H9 (cell line): ENCODE measurements around the gene CEMIP2. TPM values are rescaled to one million over a fixed set of nuclear protein-coding genes. Genes with fewer than 3 reads are reported as not detected.

Experiments used
- DNase-seq: peaks from one replicate; pipeline ENCODE4 v3.0.0-alpha.2; 2017
- H2AFZ ChIP-seq: one replicate; pipeline ENCODE4 v1.6.1; 2013; ENCODE audit warnings: mild to moderate bottlenecking, low read length, control low read depth, moderate library complexity
- H2AK5ac ChIP-seq: 2 replicates; pipeline ENCODE4 v1.6.1; 2013; ENCODE audit warnings: low read length, control low read depth, mixed read lengths; ENCODE audit not compliant: insufficient read length
- H2BK120ac ChIP-seq: one replicate; pipeline ENCODE4 v1.6.1; 2013; ENCODE audit warnings: low read depth, mild to moderate bottlenecking, low read length, control low read depth, inconsistent platforms; ENCODE audit not compliant: poor library complexity, severe bottlenecking
- H2BK12ac ChIP-seq: 2 replicates; pipeline ENCODE4 v1.6.1; 2013; ENCODE audit warnings: low read length, control low read depth, mixed read lengths, low read depth; ENCODE audit not compliant: insufficient read length
- H2BK15ac ChIP-seq: 2 replicates; pipeline ENCODE4 v1.6.1; 2013; ENCODE audit warnings: low read depth, low read length, control low read depth
- H2BK20ac ChIP-seq: one replicate; pipeline ENCODE4 v1.6.1; 2013; ENCODE audit warnings: low read depth, mild to moderate bottlenecking, low read length, control low read depth, inconsistent platforms; ENCODE audit not compliant: poor library complexity, severe bottlenecking
- H2BK5ac ChIP-seq: 2 replicates; pipeline ENCODE4 v1.6.1; 2013; ENCODE audit warnings: low read length, control low read depth, mixed read lengths; ENCODE audit not compliant: insufficient read length
- H3K14ac ChIP-seq: 2 replicates; pipeline ENCODE4 v1.6.1; 2013; ENCODE audit warnings: low read length, control low read depth; ENCODE audit not compliant: insufficient read depth
- H3K18ac ChIP-seq: 2 replicates; pipeline ENCODE4 v1.6.1; 2013; ENCODE audit warnings: low read depth, mild to moderate bottlenecking, mixed read lengths, low read length, control low read depth; ENCODE audit not compliant: insufficient read length
- H3K23ac ChIP-seq: 2 replicates; pipeline ENCODE4 v1.6.1; 2013; ENCODE audit warnings: low read length, control low read depth, mixed read lengths, low read depth; ENCODE audit not compliant: insufficient read length
- H3K23me2 ChIP-seq: 2 replicates; pipeline ENCODE4 v1.6.1; 2013; ENCODE audit warnings: low read depth, mild to moderate bottlenecking, mixed read lengths, low read length, control low read depth; ENCODE audit not compliant: insufficient read length, poor library complexity, severe bottlenecking
- H3K27ac ChIP-seq: 2 replicates; pipeline ENCODE4 v1.5.1; 2013; ENCODE audit warnings: low read length, control low read depth, mixed read lengths, low read depth; ENCODE audit not compliant: insufficient read length
- H3K27me3 ChIP-seq: 2 replicates; pipeline ENCODE4 v1.6.1; 2013; ENCODE audit warnings: low read length, control low read depth, inconsistent platforms; ENCODE audit not compliant: insufficient read depth
- H3K4ac ChIP-seq: 2 replicates; pipeline ENCODE4 v1.6.1; 2013; ENCODE audit warnings: low read depth, mild to moderate bottlenecking, control low read depth, inconsistent platforms, low read length, moderate library complexity
- H3K4me1 ChIP-seq: 2 replicates; pipeline ENCODE4 v1.6.1; 2013; ENCODE audit warnings: low read length, control low read depth, inconsistent platforms; ENCODE audit not compliant: insufficient read depth
- H3K4me2 ChIP-seq: 2 replicates; pipeline ENCODE4 v1.6.1; 2013; ENCODE audit warnings: low read length, control low read depth, mixed read lengths; ENCODE audit not compliant: insufficient read length, insufficient read depth
- H3K56ac ChIP-seq: 2 replicates; pipeline ENCODE4 v1.6.1; 2013; ENCODE audit warnings: low read depth, mild to moderate bottlenecking, mixed read lengths, low read length, control low read depth; ENCODE audit not compliant: insufficient read length
- H3K79me1 ChIP-seq: 2 replicates; pipeline ENCODE4 v1.6.1; 2013; ENCODE audit warnings: low read depth, mild to moderate bottlenecking, moderate library complexity, low read length, control low read depth, inconsistent platforms; ENCODE audit not compliant: insufficient read depth, poor library complexity, severe bottlenecking
- H3K79me2 ChIP-seq: 2 replicates; pipeline ENCODE4 v1.6.1; 2013; ENCODE audit warnings: low read length, control low read depth, inconsistent platforms; ENCODE audit not compliant: insufficient read depth
- H3K9ac ChIP-seq: 2 replicates; pipeline ENCODE4 v1.6.1; 2013; ENCODE audit warnings: low read length, control low read depth, mixed read lengths; ENCODE audit not compliant: insufficient read length; ENCODE audit errors: extremely low read depth
- H3K9me3 ChIP-seq: one replicate; pipeline ENCODE4 v1.6.1; 2013; ENCODE audit warnings: low read depth, low read length, inconsistent platforms; ENCODE audit not compliant: control insufficient read depth
- H3T11ph ChIP-seq: one replicate; pipeline ENCODE4 v1.6.1; 2013; ENCODE audit warnings: mild to moderate bottlenecking, low read length, control low read depth, inconsistent platforms
- H4K20me1 ChIP-seq: one replicate; pipeline ENCODE4 v1.6.1; 2013; ENCODE audit not compliant: control insufficient read depth, insufficient read length, insufficient read depth
- H4K5ac ChIP-seq: 2 replicates; pipeline ENCODE4 v1.6.1; 2013; ENCODE audit warnings: low read depth, mild to moderate bottlenecking, mixed read lengths, low read length, control low read depth; ENCODE audit not compliant: insufficient read length
- H4K8ac ChIP-seq: replicated peaks from 2 replicates; pipeline ENCODE4 v1.6.1; 2013; ENCODE audit warnings: low read length, control low read depth, mixed read lengths, low read depth; ENCODE audit not compliant: insufficient read length
- H4K91ac ChIP-seq: 2 replicates; pipeline ENCODE4 v1.6.1; 2013; ENCODE audit warnings: low read depth, mild to moderate bottlenecking, moderate library complexity, mixed read lengths, low read length, control low read depth; ENCODE audit not compliant: insufficient read length
- H3K27ac Mint-ChIP-seq, 3 experiments: 2 replicates in 2 of 3; 3 replicates in 1 of 3; pipeline ENCODE4 v1.8.0; 2020 to 2021; ENCODE audit warnings: mixed read lengths in 3 of 3, mild to moderate bottlenecking in 1 of 3, moderate library complexity in 1 of 3
- H3K27me3 Mint-ChIP-seq: 2 replicates; pipeline ENCODE4 v1.8.0; 2021; ENCODE audit warnings: low read depth, mild to moderate bottlenecking, moderate library complexity, mixed read lengths
- H3K36me3 Mint-ChIP-seq, 3 experiments: 2 replicates in 2 of 3; 3 replicates in 1 of 3; pipeline ENCODE4 v1.8.0; 2020 to 2021; ENCODE audit warnings: low read depth in 3 of 3, mixed read lengths in 3 of 3; ENCODE audit not compliant: insufficient read depth in 1 of 3
- H3K4me1 Mint-ChIP-seq, 2 experiments: 2 replicates each; pipeline ENCODE4 v1.8.0; 2020; ENCODE audit warnings: mixed read lengths in 2 of 2
- H3K4me3 Mint-ChIP-seq, 2 experiments: 2 replicates in 1 of 2; 3 replicates in 1 of 2; pipeline ENCODE4 v1.8.0; 2020 to 2021; ENCODE audit warnings: mild to moderate bottlenecking in 2 of 2, mixed read lengths in 2 of 2, moderate library complexity in 1 of 2
- H3K9me3 Mint-ChIP-seq, 2 experiments: 2 replicates in 1 of 2; 3 replicates in 1 of 2; pipeline ENCODE4 v1.8.0; 2020; ENCODE audit warnings: mild to moderate bottlenecking in 2 of 2, mixed read lengths in 2 of 2, moderate library complexity in 1 of 2
- CTCF ChIP-seq: fragments of 200-600 bp; sonication (generic); conservative IDR thresholded peaks from 3 replicates; pipeline ENCODE4 v1.8.0; 2021; ENCODE audit warnings: antibody characterized with exemption, mild to moderate bottlenecking
- WGBS: extraction: QIAGEN DNeasy Blood & Tissue Kit; methylation state at CpG from one replicate; pipeline ENCODE4 v1.1.7; 2013; ENCODE audit warnings: missing lambda C conversion rate, low lambda C conversion rate, mixed read lengths; ENCODE audit not compliant: insufficient read length; ENCODE audit errors: extremely low coverage; 5-methylcytosine and 5-hydroxymethylcytosine counted together
- total RNA-seq: library from RNA; stranded (reverse); gene quantifications from 2 replicates; pipeline ENCODE4 v1.2.1, GENCODE V29; 2021

Gene CEMIP2
- total RNA-seq, 1 experiment from 2014 or later: 77.2 TPM

- Histone ChIP-seq H2BK20ac (no peak overlapping the region), H3K4me2 (no peak overlapping the region), H2BK12ac (no peak overlapping the region), H3K14ac (no peak overlapping the region), H2BK15ac (no peak overlapping the region), H3K9ac (no peak overlapping the region), H4K5ac (no peak overlapping the region), H2AK5ac (no peak overlapping the region), H3K79me1 (no peaks in the 10 kb centered on the region), H3K9me3 (no peaks in the 10 kb centered on the region), H2AFZ (no peak overlapping the region), H3K4me1 (no peaks in the 10 kb centered on the region), H3K18ac (no peak overlapping the region), H3K27me3 (no peaks in the 10 kb centered on the region), H3K56ac (no peak overlapping the region), H4K8ac (no peak overlapping the region), H3K23me2 (no peaks in the 10 kb centered on the region), H3K27ac (no peak overlapping the region), H4K20me1 (no peaks in the 10 kb centered on the region), H4K91ac (no peak overlapping the region), H3T11ph (no peak overlapping the region), H3K23ac (no peak overlapping the region), H2BK120ac (no peak overlapping the region), H3K79me2 (no peaks in the 10 kb centered on the region), H2BK5ac (no peak overlapping the region), H3K4ac (no peak overlapping the region)
- H3K36me3 Mint-ChIP-seq: peaks cover 6 to 70% (median 66%) of the 10 kb centered on the region in 3 experiments; a peak in 6 of 7 replicates
- no peaks in the 10 kb centered on the region for H3K4me1 Mint-ChIP-seq
- peak; percentile 63 for TF ChIP-seq CTCF
- no peak overlapping the region for H3K4me3 Mint-ChIP-seq
- 100% methylated on average over 1 of the region's 2 CpGs for WGBS
- no peaks in the 10 kb centered on the region for H3K27me3 Mint-ChIP-seq
- no peak for DNase-seq
- H3K27ac Mint-ChIP-seq: no peak overlapping the region
- no peaks in the 10 kb centered on the region for H3K9me3 Mint-ChIP-seq
Observed at GRCh38 chr9:71716138-71716909, 52.0 kb downstream of the CEMIP2 start.
